PC-9 (cell line): Measurements from ENCODE around the gene RHOB.

Experiments used
- CTCF ChIP-seq: fragments of 200-600 bp; sonication (generic); conservative IDR thresholded peaks from 2 replicates; pipeline ENCODE4 v1.6.1; 2017; ENCODE audit warnings: mixed run types, antibody characterized with exemption, mild to moderate bottlenecking, moderate library complexity
- EZH2 ChIP-seq: fragments of 200-600 bp; sonication (generic); IDR thresholded peaks from 2 replicates; pipeline ENCODE4 v1.8.0; 2017; ENCODE audit warnings: antibody characterized with exemption, low read depth

- no peak for TF ChIP-seq CTCF
- TF ChIP-seq EZH2, result no peak
These were observed 36.2 kb upstream of the RHOB start for GRCh38 chr2:20410556-20411277.
